ENCODE measurements around the gene ARHGEF19. TPM values are rescaled to one million over a fixed set of nuclear protein-coding genes. Genes with fewer than 3 reads are reported as not detected.
A peak's percentile ranks its signal among the peaks of the same experiment; 100 is the strongest.

ARHGEF19 gene
- total and polyA plus RNA-seq, 9 of the 15 experiments (the other 6 are each of a cell fraction or from before 2014, with no cell fraction given), result 0.73 to 21.0 (median 5.2) TPM

- peak; percentile 90 for TF ChIP-seq ZFP91 (CRISPR knock-in tag; IDR thresholded peaks at IDR 0.05)
- peak; percentile 46; the same call in 1 of the 2 replicates for TF ChIP-seq HLTF (IDR thresholded peaks at IDR 0.05)
- no peak; the same call in 1 of the 2 replicates for TF ChIP-seq ZNF212 (CRISPR knock-in tag; IDR thresholded peaks at IDR 0.05)
- TF ChIP-seq ZEB2 (IDR thresholded peaks at IDR 0.05), result no peak
- no peak for TF ChIP-seq ILF3 (IDR thresholded peaks at IDR 0.05; ENCODE audit: borderline replicate concordance)
- 0 out of 2 replicates have a peak, but pooled peaks have one; percentile 77 for TF ChIP-seq ARID3B (CRISPR knock-in tag; IDR thresholded peaks at IDR 0.05; ENCODE audit: borderline replicate concordance)
- no peak for TF ChIP-seq SNIP1 (IDR thresholded peaks at IDR 0.05; ENCODE audit: low read depth)
- TF ChIP-seq ZNF586 (CRISPR knock-in tag; conservative IDR thresholded peaks at IDR 0.05), result no peak
- TF ChIP-seq BRCA1 (IDR thresholded peaks at IDR 0.05), result no peak
- no peak for TF ChIP-seq BRCA1 (CRISPR knock-in tag; IDR thresholded peaks at IDR 0.05)
- no peak for TF ChIP-seq ZNF263 (CRISPR knock-in tag; IDR thresholded peaks at IDR 0.05; ENCODE audit: borderline replicate concordance)
- peak; percentile 89 for TF ChIP-seq CREB1 (IDR thresholded peaks at IDR 0.05)
- TF ChIP-seq CREB1 (CRISPR knock-in tag; IDR thresholded peaks at IDR 0.05), result peak; percentile 81
- TF ChIP-seq ESRRA (IDR thresholded peaks at IDR 0.05; ENCODE audit: borderline replicate concordance, low read depth), result peak; percentile 26; the same call in 1 of the 2 replicates
- peak in 1 of 2 experiments; percentile 60; a peak in 2 of 4 replicates for TF ChIP-seq SRF (CRISPR knock-in tag; IDR thresholded peaks at IDR 0.05)
- TF ChIP-seq CUX1 (CRISPR knock-in tag; IDR thresholded peaks at IDR 0.05), result no peak
- TF ChIP-seq PRMT5 (CRISPR knock-in tag; IDR thresholded peaks at IDR 0.05), result no peak
- peak; percentile 94 for TF ChIP-seq PHF20 (IDR thresholded peaks at IDR 0.05; ENCODE audit: partially characterized antibody)
- TF ChIP-seq USF2 (CRISPR knock-in tag; IDR thresholded peaks at IDR 0.05), result no peak
- TF ChIP-seq PHB (CRISPR knock-in tag; IDR thresholded peaks at IDR 0.05), result peak; percentile 72; the same call in 1 of the 2 replicates
Observed at GRCh38 chr1:16236511-16237342, 24.3 kb upstream of the ARHGEF19 start, which contains the start of gene CPLANE2 (continued).

Measured in K562 (cell line).